Endothelial cell of umbilical vein (primary cell): ENCODE data around the gene THNSL1. TPM values are rescaled to one million over a fixed set of nuclear protein-coding genes. Genes with fewer than 3 reads are reported as not detected.
"Not testable (repeated sequence)": the region's sequence is repeated elsewhere in the genome, so short reads cannot be mapped to it uniquely, and the experiment has no call there.

Source experiments
- BruUV-seq: library from RNA; stranded (reverse); fragments of 400-500 nt; replicated peaks from 2 replicates; lab custom pipeline; 2021; lab: Mats Ljungman, UMichigan
- CTCF ChIA-PET: fragments of 300-600, 350-600 bp; sonication (Branson Sonifier 250); formaldehyde crosslinking; loops from one replicate; lab custom pipeline; 2021; ENCODE audit warnings: antibody characterized with exemption, inconsistent platforms; lab: Charles Lee
- POLR2A ChIA-PET: fragments of 300-600, 350-600 bp; sonication (Branson Sonifier 250); formaldehyde crosslinking; loops from one replicate; lab custom pipeline; 2021; ENCODE audit warnings: antibody characterized with exemption, inconsistent platforms; lab: Charles Lee
- DNase-seq: peaks from one replicate; pipeline ENCODE4 v3.0.0-alpha.2; 2011; ENCODE audit warnings: low read depth, low spot score
- FAIRE-seq: peaks from 2 replicates; lab custom pipeline; 2011; peaks lifted over from hg19 to GRCh38; lab: Jason Lieb, UNC
- H2AFZ ChIP-seq: 2 replicates; pipeline ENCODE4 v1.6.0; 2012; ENCODE audit warnings: low read depth, low read length, control low read depth, inconsistent platforms
- H3K27ac ChIP-seq: 2 replicates; pipeline ENCODE4 v1.5.1; 2011; ENCODE audit warnings: low read depth, mild to moderate bottlenecking, control low read depth, low read length, moderate library complexity; ENCODE audit not compliant: insufficient read depth
- H3K27me3 ChIP-seq, 2 experiments: 2 replicates each; pipeline versions ENCODE4 v1.6.0 to v1.6.1; 2011; ENCODE audit warnings: low read length in 2 of 2, mixed read lengths in 1 of 2; ENCODE audit not compliant: control insufficient read depth in 2 of 2, insufficient read depth in 2 of 2
- H3K36me3 ChIP-seq, 2 experiments: 2 replicates in 1 of 2; 3 replicates in 1 of 2; pipeline ENCODE4 v1.5.1; 2011; ENCODE audit warnings: low read length in 2 of 2, mild to moderate bottlenecking in 1 of 2, moderate library complexity in 1 of 2; ENCODE audit not compliant: control insufficient read depth in 2 of 2, insufficient read depth in 2 of 2; ENCODE audit errors: extremely low read depth in 1 of 2
- H3K4me1 ChIP-seq: 3 replicates; pipeline ENCODE4 v1.5.1; 2011; ENCODE audit warnings: mild to moderate bottlenecking, low read length; ENCODE audit not compliant: control insufficient read depth, insufficient read depth; ENCODE audit errors: extremely low read depth
- H3K4me2 ChIP-seq: 2 replicates; pipeline ENCODE4 v1.6.1; 2011; ENCODE audit warnings: low read length, control low read depth, mixed read lengths; ENCODE audit not compliant: insufficient read depth
- H3K4me3 ChIP-seq, 3 experiments: fragments of 200-600 bp in 1 of 3; sonication (generic), shearing (Covaris generic) in 1 of 3; replicated peaks in 1 of 3; 2 replicates each; pipeline ENCODE4 v1.5.1; 2011 to 2016; ENCODE audit warnings: control low read depth in 3 of 3, low read length in 3 of 3, mild to moderate bottlenecking in 2 of 3, inconsistent platforms in 1 of 3, low read depth in 1 of 3, moderate library complexity in 1 of 3; ENCODE audit not compliant: insufficient read depth in 1 of 3
- H3K79me2 ChIP-seq: 2 replicates; pipeline ENCODE4 v1.6.0; 2012; ENCODE audit warnings: low read length, inconsistent platforms; ENCODE audit not compliant: control insufficient read depth, insufficient read depth
- H3K9ac ChIP-seq: replicated peaks from 2 replicates; pipeline ENCODE3; 2011; ENCODE audit warnings: low read length, control low read depth; ENCODE audit not compliant: insufficient read depth; ENCODE audit errors: extremely low read depth
- H3K9me1 ChIP-seq: replicated peaks from 3 replicates; pipeline ENCODE4 v1.6.0; 2011; ENCODE audit warnings: mild to moderate bottlenecking, low read length; ENCODE audit not compliant: control insufficient read depth, insufficient read depth; ENCODE audit errors: extremely low read depth
- H3K9me3 ChIP-seq: replicated peaks from 2 replicates; pipeline ENCODE4 v1.5.1; 2012; ENCODE audit warnings: low read length, inconsistent platforms; ENCODE audit not compliant: control insufficient read depth, insufficient read depth
- H4K20me1 ChIP-seq: replicated peaks from 2 replicates; pipeline ENCODE3; 2011; ENCODE audit warnings: mild to moderate bottlenecking, low read length; ENCODE audit not compliant: control insufficient read depth, insufficient read depth; ENCODE audit errors: extremely low read depth
- EZH2 ChIP-seq: IDR thresholded peaks from 2 replicates; pipeline ENCODE4 v1.6.1; 2012; ENCODE audit warnings: borderline replicate concordance, low read depth, mild to moderate bottlenecking, moderate library complexity, low read length, inconsistent platforms; ENCODE audit not compliant: severe bottlenecking
- FOS ChIP-seq: IDR thresholded peaks from 2 replicates; pipeline ENCODE4 v1.6.1; 2011; ENCODE audit warnings: mild to moderate bottlenecking, low read length, moderate library complexity, borderline replicate concordance; ENCODE audit not compliant: insufficient read depth
- GATA2 ChIP-seq: IDR thresholded peaks from 2 replicates; pipeline ENCODE4 v1.7.0; 2011; ENCODE audit warnings: low read depth, mild to moderate bottlenecking, moderate library complexity, mixed read lengths, low read length; ENCODE audit not compliant: insufficient read length, insufficient read depth
- JUN ChIP-seq: IDR thresholded peaks from 2 replicates; pipeline ENCODE4 v1.6.1; 2011; ENCODE audit warnings: borderline replicate concordance, low read depth; ENCODE audit not compliant: insufficient read length, insufficient read depth
- MYC ChIP-seq: IDR thresholded peaks from one replicate; pipeline ENCODE4 v1.6.1; 2011; ENCODE audit warnings: mild to moderate bottlenecking, low read depth, low read length
- POLR2A ChIP-seq: IDR thresholded peaks from 2 replicates; pipeline ENCODE4 v1.6.1; 2012; ENCODE audit warnings: low read depth, mild to moderate bottlenecking, control low read depth, low read length
- POLR2AphosphoS5 ChIP-seq: IDR thresholded peaks from 2 replicates; pipeline ENCODE4 v1.6.1; 2012; ENCODE audit warnings: low read depth, mild to moderate bottlenecking, control low read depth, low read length, moderate library complexity; ENCODE audit not compliant: insufficient read depth
- dilution Hi-C: fragments of 300-500 bp; cut with MboI; formaldehyde crosslinking; loops from one replicate; pipeline ENCODE4 v1.15.0; 2019; ENCODE audit warnings: low sequenced_read_pairs; ENCODE audit not compliant: extremely low pct_ligation_motif_present
- intact Hi-C: fragments of 100-400 bp; cut with micrococcal nuclease; formaldehyde crosslinking; loops from one replicate; pipeline ENCODE4 v1.10.0; 2022
- polyA plus RNA-seq, 4 experiments: library from polyadenylated mRNA; depleted of rRNA in 3 of 4; stranded (reverse) in 3 of 4; unstranded in 1 of 4; fragments of >200 nt; gene quantifications; 2 replicates each; pipeline versions ENCODE4 v1.2.1 to v1.2.3, GENCODE V29; 2011 to 2012; ENCODE audit warnings: missing spikeins in 1 of 4
- total RNA-seq: library from RNA; stranded (reverse); gene quantifications from 2 replicates; pipeline ENCODE4 v1.2.3, GENCODE V29; 2021
- TF ChIP-seq, protein P1 (sequence below), 2 donors: IDR thresholded peaks; 1 replicate in 1 of 2; 2 replicates in 1 of 2; pipeline ENCODE4 v1.5.1; 2011; ENCODE audit warnings: low read length in 2 of 2, mild to moderate bottlenecking in 2 of 2, moderate library complexity in 2 of 2, control low read depth in 1 of 2, inconsistent platforms in 1 of 2, low read depth in 1 of 2; ENCODE audit not compliant: insufficient read depth in 1 of 2; ENCODE audit errors: extremely low read depth in 1 of 2
- TF ChIP-seq, protein P2 (sequence below): IDR thresholded peaks from 2 replicates; pipeline ENCODE4 v1.6.1; 2011; ENCODE audit not compliant: insufficient read depth, insufficient read length

The THNSL1 gene
- total and polyA plus RNA-seq, 2 donors (not counting 3 experiments of a cell fraction or from before 2014, with no cell fraction given): 0.52 to 2.1 TPM

DNA sequence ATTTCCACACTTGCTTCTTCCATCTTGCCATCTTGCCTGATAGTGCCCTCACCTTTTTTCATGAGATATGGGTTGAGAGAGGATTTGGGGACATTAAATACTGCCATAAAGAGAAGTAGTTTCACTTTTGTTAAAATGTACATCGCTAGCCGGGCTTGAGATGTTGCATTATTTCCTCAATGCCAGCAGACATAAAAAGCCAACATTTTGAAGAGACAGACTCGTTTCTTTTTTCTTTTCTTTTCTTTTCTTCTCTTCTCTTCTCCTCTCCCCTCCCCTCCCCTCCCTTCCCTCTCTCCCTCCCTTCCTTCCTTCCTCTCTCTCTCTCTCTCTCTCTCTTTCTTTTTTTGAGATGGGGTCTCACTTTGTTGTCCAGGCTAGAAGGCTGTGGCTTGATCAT, 18.4 kb upstream of the THNSL1 start:
- Histone ChIP-seq H3K79me2 (no peaks in the 10 kb centered on the region), H3K4me2 (no peak overlapping the region), H3K4me3 (no peak overlapping the region), H3K9ac (no peak overlapping the region), H3K36me3 (no peaks in the 10 kb centered on the region), H3K4me1 (no peaks in the 10 kb centered on the region), H3K27me3 (no peaks in the 10 kb centered on the region), H3K27ac (no peak overlapping the region), H4K20me1 (no peaks in the 10 kb centered on the region), H3K9me3 (no peaks in the 10 kb centered on the region), H2AFZ (no peak overlapping the region), H3K9me1 (no peaks in the 10 kb centered on the region)
- dilution Hi-C loops (no loop called here), intact Hi-C loops (no loop called here)
- no TSS peak for BruUV-seq
- DNase-seq (no peak), FAIRE-seq (no peak)
- TF ChIP-seq, protein P1, sequence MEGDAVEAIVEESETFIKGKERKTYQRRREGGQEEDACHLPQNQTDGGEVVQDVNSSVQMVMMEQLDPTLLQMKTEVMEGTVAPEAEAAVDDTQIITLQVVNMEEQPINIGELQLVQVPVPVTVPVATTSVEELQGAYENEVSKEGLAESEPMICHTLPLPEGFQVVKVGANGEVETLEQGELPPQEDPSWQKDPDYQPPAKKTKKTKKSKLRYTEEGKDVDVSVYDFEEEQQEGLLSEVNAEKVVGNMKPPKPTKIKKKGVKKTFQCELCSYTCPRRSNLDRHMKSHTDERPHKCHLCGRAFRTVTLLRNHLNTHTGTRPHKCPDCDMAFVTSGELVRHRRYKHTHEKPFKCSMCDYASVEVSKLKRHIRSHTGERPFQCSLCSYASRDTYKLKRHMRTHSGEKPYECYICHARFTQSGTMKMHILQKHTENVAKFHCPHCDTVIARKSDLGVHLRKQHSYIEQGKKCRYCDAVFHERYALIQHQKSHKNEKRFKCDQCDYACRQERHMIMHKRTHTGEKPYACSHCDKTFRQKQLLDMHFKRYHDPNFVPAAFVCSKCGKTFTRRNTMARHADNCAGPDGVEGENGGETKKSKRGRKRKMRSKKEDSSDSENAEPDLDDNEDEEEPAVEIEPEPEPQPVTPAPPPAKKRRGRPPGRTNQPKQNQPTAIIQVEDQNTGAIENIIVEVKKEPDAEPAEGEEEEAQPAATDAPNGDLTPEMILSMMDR (IDR thresholded peaks at IDR 0.05; ENCODE audit: extremely low read depth in 1 of 2, insufficient read depth in 1 of 2, low read depth in 1 of 2, low read length in 2 of 2): no peak
- no peak for TF ChIP-seq POLR2A
- TF ChIP-seq JUN: no peak
- TF ChIP-seq POLR2AphosphoS5: no peak
- TF ChIP-seq FOS: no peak
- TF ChIP-seq GATA2: no peak
- TF ChIP-seq EZH2: no peak
- TF ChIP-seq MYC: no peak
- TF ChIP-seq, protein P2, sequence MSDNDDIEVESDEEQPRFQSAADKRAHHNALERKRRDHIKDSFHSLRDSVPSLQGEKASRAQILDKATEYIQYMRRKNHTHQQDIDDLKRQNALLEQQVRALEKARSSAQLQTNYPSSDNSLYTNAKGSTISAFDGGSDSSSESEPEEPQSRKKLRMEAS: no peak
- ChIA-PET POLR2A (no interaction called here), CTCF (interaction anchor here (1.6 kb wide), 1 partner anchor 8 kb away, joined by 9 read pairs; no protein-coding TSS in a partner anchor)

DNA sequence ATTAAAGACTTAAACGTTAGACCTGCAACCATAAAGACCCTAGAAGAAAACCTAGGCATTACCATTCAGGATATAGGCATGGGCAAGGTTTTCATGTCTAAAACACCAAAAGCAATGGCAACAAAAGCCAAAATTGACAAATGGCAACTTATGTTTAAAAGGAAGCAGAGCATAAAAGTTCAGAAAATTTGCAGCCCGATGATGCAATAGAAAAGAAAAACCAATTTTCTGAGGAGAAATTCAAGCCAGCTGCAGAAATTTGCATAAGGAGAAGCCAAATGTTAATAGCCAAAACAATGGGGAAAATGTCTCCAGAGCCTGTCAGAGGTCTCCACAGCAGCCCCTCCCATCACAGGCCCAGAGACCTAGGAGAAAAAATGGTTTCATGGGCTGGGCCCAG, 4.8 kb upstream of the THNSL1 start:
- H4K20me1 ChIP-seq, H3K9me1 ChIP-seq, H3K27ac ChIP-seq, BruUV-seq, DNase-seq, H2AFZ ChIP-seq, H3K36me3 ChIP-seq, H3K4me1 ChIP-seq, CTCF ChIA-PET, H3K9ac ChIP-seq, intact Hi-C loops, H3K9me3 ChIP-seq, POLR2A ChIA-PET, H3K79me2 ChIP-seq, H3K4me2 ChIP-seq, H3K27me3 ChIP-seq, FAIRE-seq, H3K4me3 ChIP-seq, dilution Hi-C loops: not testable (repeated sequence)
